K562 (cell line): ENCODE measurements around the gene TMA7B. TPM values are rescaled to one million over a fixed set of nuclear protein-coding genes. Genes with fewer than 3 reads are reported as not detected.

ENCODE experiments used
- BRCA1 ChIP-seq, 2 experiments: fragments of 450-650 bp in 1 of 2; sonication (generic) in 1 of 2; formaldehyde crosslinking in 1 of 2; IDR thresholded peaks; 2 replicates each; pipeline versions ENCODE4 v1.5.0 to v1.6.1; 2017 to 2020; ENCODE audit warnings: mild to moderate bottlenecking in 1 of 2, missing genetic modification reagents in 1 of 2
- CBX3 ChIP-seq, 2 experiments: IDR thresholded peaks; 1 replicate in 1 of 2; 2 replicates in 1 of 2; pipeline ENCODE4 v1.6.1; 2012; ENCODE audit warnings: inconsistent platforms in 2 of 2, low read length in 2 of 2, borderline replicate concordance in 1 of 2, control low read depth in 1 of 2
- DPF2 ChIP-seq: fragments of 450-650 bp; IDR thresholded peaks from 2 replicates; pipeline ENCODE4 v1.6.1; 2016
- HMG20B ChIP-seq: fragments of 250-450 bp; sonication (Bioruptor Pico); IDR thresholded peaks from 2 replicates; pipeline ENCODE4 v1.5.0; 2021; ENCODE audit warnings: mild to moderate bottlenecking
- JUNB ChIP-seq: fragments of 450-650 bp; formaldehyde crosslinking; conservative IDR thresholded peaks from 2 replicates; pipeline ENCODE4 v1.4.0; 2020; ENCODE audit warnings: mild to moderate bottlenecking
- KAT2B ChIP-seq: IDR thresholded peaks from one replicate; pipeline ENCODE4 v1.6.1; 2012; ENCODE audit warnings: low read depth, mild to moderate bottlenecking, control low read depth, inconsistent platforms, low read length, moderate library complexity
- NFATC3 ChIP-seq: fragments of 450-650 bp; IDR thresholded peaks from 2 replicates; pipeline ENCODE4 v1.6.1; 2017; ENCODE audit warnings: mild to moderate bottlenecking
- PML ChIP-seq: IDR thresholded peaks from 2 replicates; pipeline ENCODE4 v1.6.1; 2012; ENCODE audit warnings: low read length, inconsistent platforms
- RAD21 ChIP-seq, 2 experiments: fragments of 250-450 bp in 1 of 2; fragments of 450-650 bp in 1 of 2; sonication (Bioruptor Pico) in 1 of 2; formaldehyde crosslinking in 1 of 2; IDR thresholded peaks in 1 of 2; conservative IDR thresholded peaks in 1 of 2; 2 replicates each; pipeline versions ENCODE4 v1.4.0 to v1.8.0; 2020 to 2022; ENCODE audit warnings: mild to moderate bottlenecking in 2 of 2, moderate library complexity in 1 of 2
- RCOR1 ChIP-seq, 2 experiments: IDR thresholded peaks; 2 replicates each; pipeline ENCODE4 v1.6.1; 2012; ENCODE audit warnings: low read depth in 2 of 2, low read length in 2 of 2, borderline replicate concordance in 1 of 2, improper control_type of control experiment in 1 of 2
- SFPQ ChIP-seq: fragments of 200-400 bp; formaldehyde crosslinking; IDR thresholded peaks from 2 replicates; pipeline ENCODE4 v1.6.1; 2017; ENCODE audit warnings: mild to moderate bottlenecking, low read depth, low read length, moderate library complexity
- SNIP1 ChIP-seq: fragments of 450-650 bp; IDR thresholded peaks from 2 replicates; pipeline ENCODE4 v1.7.1; 2017; ENCODE audit warnings: low read depth, mild to moderate bottlenecking
- SPI1 ChIP-seq: IDR thresholded peaks from 2 replicates; pipeline ENCODE4 v1.6.1; 2011; ENCODE audit warnings: low read depth, low read length, control low read depth, borderline replicate concordance
- XRCC3 ChIP-seq: fragments of 450-650 bp; IDR thresholded peaks from 2 replicates; pipeline ENCODE4 v1.6.1; 2017; ENCODE audit warnings: mild to moderate bottlenecking, moderate library complexity
- ZBTB11 ChIP-seq, 3 experiments: fragments of 200-800 bp in 1 of 3; fragments of 250-450 bp in 1 of 3; fragments of 450-650 bp in 1 of 3; sonication (Bioruptor Pico) in 1 of 3; sonication (Bioruptor generic) in 1 of 3; formaldehyde crosslinking in 1 of 3; IDR thresholded peaks; 2 replicates each; pipeline versions ENCODE4 v1.6.1 to v1.8.0; 2016 to 2022; ENCODE audit warnings: mild to moderate bottlenecking in 2 of 3, missing genetic modification characterization in 2 of 3, missing compliant biosample characterization in 1 of 3, moderate library complexity in 1 of 3
- ZBTB49 ChIP-seq: sonication (generic); formaldehyde crosslinking; IDR thresholded peaks from 2 replicates; pipeline ENCODE4 v1.8.0; 2022; ENCODE audit warnings: missing genetic modification reagents, mild to moderate bottlenecking, borderline replicate concordance
- ZBTB8A ChIP-seq: fragments of 450-650 bp; IDR thresholded peaks from 2 replicates; pipeline ENCODE4 v1.6.1; 2018; ENCODE audit warnings: mild to moderate bottlenecking, moderate library complexity; ENCODE audit not compliant: partially characterized antibody
- ZNF57 ChIP-seq: fragments of 450-650 bp; formaldehyde crosslinking; IDR thresholded peaks from 2 replicates; pipeline ENCODE4 v1.4.0; 2020; ENCODE audit warnings: mild to moderate bottlenecking, moderate library complexity
- ZNF764 ChIP-seq: fragments of 250-450 bp; sonication (Bioruptor Pico); IDR thresholded peaks from 2 replicates; pipeline ENCODE4 v1.4.0; 2020; ENCODE audit warnings: low read depth, mild to moderate bottlenecking, moderate library complexity
- ZZZ3 ChIP-seq: fragments of 450-650 bp; IDR thresholded peaks from 2 replicates; pipeline ENCODE4 v1.6.1; 2016; ENCODE audit warnings: antibody characterized with exemption, mild to moderate bottlenecking, moderate library complexity
- polyA plus RNA-seq, 8 experiments: library from polyadenylated mRNA; depleted of rRNA in 4 of 8; stranded (reverse) in 5 of 8; unstranded in 3 of 8; fragments of >200 nt; fragmentation: Nextera tagmentation in 2 of 8; fragmentation: Illumina TruSeq in 1 of 8; extraction: Ambion mirVana in 2 of 8; extraction: Trizol in 1 of 8; gene quantifications; 2 replicates each; pipeline versions ENCODE4 v1.2.1 to v1.2.3, GENCODE V29; 2011 to 2014; ENCODE audit warnings: inconsistent platforms in 1 of 8, missing spikeins in 1 of 8
- total RNA-seq, 7 experiments: library from RNA; depleted of rRNA in 6 of 7; stranded (reverse); fragments of >200 nt in 6 of 7; fragmentation: Illumina TruSeq in 2 of 7; extraction: Trizol in 2 of 7; gene quantifications; 2 replicates each; pipeline versions ENCODE4 v1.2.1 to v1.2.3, GENCODE V29; 2011 to 2021; ENCODE audit warnings: low replicate concordance in 1 of 7

Gene TMA7B
- total and polyA plus RNA-seq, 9 of the 15 experiments (the other 6 are each of a cell fraction or from before 2014, with no cell fraction given), result 5.6 to 14.2 (median 11.8) TPM

GRCh38 chr22:39946503-39947219 lies 13.5 kb upstream of the TMA7B start (continued):
- TF ChIP-seq ZBTB11 (CRISPR knock-in tag; IDR thresholded peaks at IDR 0.05) (no peak), ZNF57 (no peak), SNIP1 (no peak), ZBTB8A (no peak), CBX3 (IDR thresholded peaks at IDR 0.05; ENCODE audit: borderline replicate concordance in 1 of 2, low read length in 2 of 2) (no peak; a peak in 1 of 3 replicates), HMG20B (no peak), ZBTB49 (CRISPR knock-in tag) (no peak), JUNB (CRISPR knock-in tag) (no peak), KAT2B (no peak), ZZZ3 (no peak), BRCA1 (IDR thresholded peaks at IDR 0.05) (no peak), BRCA1 (CRISPR knock-in tag; IDR thresholded peaks at IDR 0.05) (no peak), SPI1 (peak; percentile 96), ZNF764 (CRISPR knock-in tag) (no peak), PML (peak; percentile 77), RAD21 (CRISPR knock-in tag; conservative IDR thresholded peaks at IDR 0.05 in 1 of 2, IDR thresholded peaks at IDR 0.05 in 1 of 2) (peak in 1 of 2 experiments; percentile 12; a peak in 1 of 4 replicates), DPF2 (peak; percentile 95), RCOR1 (IDR thresholded peaks at IDR 0.05; ENCODE audit: borderline replicate concordance in 1 of 2, low read depth in 2 of 2, low read length in 2 of 2) (peak in 1 of 2 experiments; percentile 83; a peak in 2 of 4 replicates), NFATC3 (0 out of 2 replicates have a peak, but pooled peaks have one; percentile 17), XRCC3 (no peak), SFPQ (no peak)
